Fibroblast of peridontal ligament (primary cell): ENCODE data around the gene HCRTR2.
A peak's percentile ranks its signal among the peaks of the same experiment; 100 is the strongest.
"Not testable (repeated sequence)": the region's sequence is repeated elsewhere in the genome, so short reads cannot be mapped to it uniquely, and the experiment has no call there.

Source experiments
- DNase-seq: peaks from one replicate; pipeline ENCODE4 v3.0.0-alpha.2; 2010; ENCODE audit errors: extremely low read depth

The HCRTR2 gene

GRCh38 chr6:55174211-55175026 is at the start of gene HCRTR2:
Gene HCRTR2 (plus strand): TSS chr6:55174515. CDS start chr6:55174588, 73 bp downstream.
- peak; percentile 1 for DNase-seq

GRCh38 chr6:55130806-55131324 is 43.5 kb upstream of the HCRTR2 start:
- no peak for DNase-seq

GRCh38 chr6:55131616-55132015 is 42.7 kb upstream of the HCRTR2 start:
- no peak for DNase-seq

- no peak for DNase-seq
Observed at GRCh38 chr6:55136916-55137315, 37.4 kb upstream of the HCRTR2 start.

- DNase-seq, result no peak
Observed at GRCh38 chr6:55137929-55138693, 36.2 kb upstream of the HCRTR2 start.

GRCh38 chr6:55141611-55142010 is 32.7 kb upstream of the HCRTR2 start:
- DNase-seq, result no peak

GRCh38 chr6:55142610-55143009 is 31.7 kb upstream of the HCRTR2 start:
- no peak for DNase-seq

- no peak for DNase-seq
Observed at GRCh38 chr6:55153284-55153683, 21.0 kb upstream of the HCRTR2 start.

- not testable (repeated sequence) for DNase-seq
Observed at GRCh38 chr6:55158784-55159183, 15.5 kb upstream of the HCRTR2 start.

GRCh38 chr6:55167860-55168259 is 6.5 kb upstream of the HCRTR2 start:
- no peak for DNase-seq

GRCh38 chr6:55175078-55176049 is 1.0 kb downstream of the HCRTR2 start:
- DNase-seq, result no peak

GRCh38 chr6:55176958-55177357 is 2.6 kb downstream of the HCRTR2 start:
- peak; percentile 16 for DNase-seq

- no peak for DNase-seq
Observed at GRCh38 chr6:55180258-55180657, 5.9 kb downstream of the HCRTR2 start.

- no peak for DNase-seq
Observed at GRCh38 chr6:55182016-55182650, 7.8 kb downstream of the HCRTR2 start.

- no peak for DNase-seq
Observed at GRCh38 chr6:55184782-55185530, 10.6 kb downstream of the HCRTR2 start.

- no peak for DNase-seq
Observed at GRCh38 chr6:55198715-55199114, 24.4 kb downstream of the HCRTR2 start.

- no peak for DNase-seq
Observed at GRCh38 chr6:55199239-55199638, 24.9 kb downstream of the HCRTR2 start.

- no peak for DNase-seq
Observed at GRCh38 chr6:55208478-55209458, 34.5 kb downstream of the HCRTR2 start.

- no peak for DNase-seq
Observed at GRCh38 chr6:55210952-55211351, 36.6 kb downstream of the HCRTR2 start.
